Left ventricle myocardium inferior (tissue), 1 donor: ENCODE measurements around the gene DYNLT2. TPM values are rescaled to one million over a fixed set of nuclear protein-coding genes. Genes with fewer than 3 reads are reported as not detected.
A peak's percentile ranks its signal among the peaks of the same experiment; 100 is the strongest.

Source experiments
- DNase-seq: peaks from one replicate; pipeline ENCODE4 v3.0.0-alpha.2; 2020
- H3K27ac ChIP-seq: fragments of 200-600 bp; replicated peaks from 2 replicates; pipeline ENCODE4 v1.8.0; 2021
- H3K27me3 ChIP-seq: fragments of 200-600 bp; 2 replicates; pipeline ENCODE4 v1.8.0; 2021; ENCODE audit warnings: low read depth
- H3K36me3 ChIP-seq: fragments of 200-600 bp; 2 replicates; pipeline ENCODE4 v1.8.0; 2021
- H3K4me1 ChIP-seq: fragments of 200-600 bp; 2 replicates; pipeline ENCODE4 v1.8.0; 2021
- H3K4me3 ChIP-seq: fragments of 200-600 bp; 2 replicates; pipeline ENCODE4 v1.8.0; 2021; ENCODE audit warnings: mild to moderate bottlenecking, moderate library complexity
- H3K9me3 ChIP-seq: fragments of 200-600 bp; replicated peaks from 2 replicates; pipeline ENCODE4 v1.8.0; 2021
- intact Hi-C: fragments of 100-400 bp; cut with micrococcal nuclease; formaldehyde crosslinking; loops from one replicate; pipeline ENCODE4 v1.11.0; 2022
- total RNA-seq: library from RNA; stranded (reverse); fragmentation: NEBNext Ultra II Directional; extraction: Animal tissue kit (Norgen Biotek cat#: 25700); gene quantifications from one replicate; pipeline ENCODE4 v1.2.1, GENCODE V29; 2021
- TF ChIP-seq, protein P1 (sequence below): fragments of 200-600 bp; IDR thresholded peaks from 2 replicates; pipeline ENCODE4 v1.8.0; 2021; ENCODE audit warnings: antibody characterized with exemption, mild to moderate bottlenecking, borderline replicate concordance
- donor health status: DM: no; HTN: yes; CAD: no; lungs with severe emphysema.

The DYNLT2 gene
- total RNA-seq, 1 donor from 2014 or later: 0.66 TPM

DNA sequence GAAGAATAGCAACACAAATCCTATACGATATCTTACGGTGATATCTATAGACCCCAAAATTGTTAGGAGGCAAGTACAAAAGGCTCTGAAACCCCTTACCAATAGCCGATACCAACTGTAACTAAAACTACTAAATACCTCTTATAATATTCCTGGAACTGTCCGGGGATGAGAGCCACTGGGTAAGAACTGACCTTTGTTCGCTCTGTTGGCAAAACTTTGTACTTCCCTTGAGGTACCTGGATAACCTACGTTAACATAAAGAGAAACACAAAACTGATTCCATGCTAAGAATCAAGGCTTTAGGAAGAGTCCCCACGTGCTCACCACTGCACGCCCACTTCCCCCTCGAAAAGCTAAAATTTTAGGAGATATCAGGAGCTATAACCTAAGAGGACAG is 36.8 kb downstream of the DYNLT2 start:
- intact Hi-C loops: no loop called here
- H3K36me3 ChIP-seq: peaks cover 85% of the 10 kb centered on the region
- TF ChIP-seq, protein P1, sequence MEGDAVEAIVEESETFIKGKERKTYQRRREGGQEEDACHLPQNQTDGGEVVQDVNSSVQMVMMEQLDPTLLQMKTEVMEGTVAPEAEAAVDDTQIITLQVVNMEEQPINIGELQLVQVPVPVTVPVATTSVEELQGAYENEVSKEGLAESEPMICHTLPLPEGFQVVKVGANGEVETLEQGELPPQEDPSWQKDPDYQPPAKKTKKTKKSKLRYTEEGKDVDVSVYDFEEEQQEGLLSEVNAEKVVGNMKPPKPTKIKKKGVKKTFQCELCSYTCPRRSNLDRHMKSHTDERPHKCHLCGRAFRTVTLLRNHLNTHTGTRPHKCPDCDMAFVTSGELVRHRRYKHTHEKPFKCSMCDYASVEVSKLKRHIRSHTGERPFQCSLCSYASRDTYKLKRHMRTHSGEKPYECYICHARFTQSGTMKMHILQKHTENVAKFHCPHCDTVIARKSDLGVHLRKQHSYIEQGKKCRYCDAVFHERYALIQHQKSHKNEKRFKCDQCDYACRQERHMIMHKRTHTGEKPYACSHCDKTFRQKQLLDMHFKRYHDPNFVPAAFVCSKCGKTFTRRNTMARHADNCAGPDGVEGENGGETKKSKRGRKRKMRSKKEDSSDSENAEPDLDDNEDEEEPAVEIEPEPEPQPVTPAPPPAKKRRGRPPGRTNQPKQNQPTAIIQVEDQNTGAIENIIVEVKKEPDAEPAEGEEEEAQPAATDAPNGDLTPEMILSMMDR: no peak
- H3K4me3 ChIP-seq: no peak overlapping the region
- no peak for DNase-seq
- no peaks in the 10 kb centered on the region for H3K4me1 ChIP-seq
- H3K27ac ChIP-seq: no peak overlapping the region
- no peaks in the 10 kb centered on the region for H3K9me3 ChIP-seq
- no peaks in the 10 kb centered on the region for H3K27me3 ChIP-seq

DNA sequence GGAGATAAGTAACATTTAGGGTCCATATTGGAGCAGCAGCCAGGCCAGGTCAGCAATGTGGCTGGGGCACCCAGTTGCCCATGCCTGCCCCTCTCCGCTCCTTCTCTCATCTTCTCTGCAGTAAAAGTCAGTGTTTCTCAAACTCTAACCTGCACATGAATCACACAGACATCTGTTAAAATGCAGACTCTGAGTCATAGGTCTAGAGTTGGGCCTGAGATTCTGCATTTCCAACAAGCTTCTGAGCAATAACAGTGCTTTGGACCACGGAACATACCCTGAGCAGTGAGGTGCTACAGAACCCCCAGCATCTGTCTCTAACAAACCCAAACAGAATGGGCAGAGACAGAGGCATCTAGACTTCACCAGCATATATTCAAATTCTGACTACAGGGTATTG is 37.2 kb downstream of the DYNLT2 start:
- H3K27me3 ChIP-seq: no peaks in the 10 kb centered on the region
- no peak for DNase-seq
- H3K4me1 ChIP-seq: no peaks in the 10 kb centered on the region
- no peak overlapping the region for H3K27ac ChIP-seq
- H3K36me3 ChIP-seq: peaks cover 89% of the 10 kb centered on the region
- H3K4me3 ChIP-seq: no peak overlapping the region
- no peaks in the 10 kb centered on the region for H3K9me3 ChIP-seq
- TF ChIP-seq, protein P1: no peak
- intact Hi-C loops: no loop called here

DNA sequence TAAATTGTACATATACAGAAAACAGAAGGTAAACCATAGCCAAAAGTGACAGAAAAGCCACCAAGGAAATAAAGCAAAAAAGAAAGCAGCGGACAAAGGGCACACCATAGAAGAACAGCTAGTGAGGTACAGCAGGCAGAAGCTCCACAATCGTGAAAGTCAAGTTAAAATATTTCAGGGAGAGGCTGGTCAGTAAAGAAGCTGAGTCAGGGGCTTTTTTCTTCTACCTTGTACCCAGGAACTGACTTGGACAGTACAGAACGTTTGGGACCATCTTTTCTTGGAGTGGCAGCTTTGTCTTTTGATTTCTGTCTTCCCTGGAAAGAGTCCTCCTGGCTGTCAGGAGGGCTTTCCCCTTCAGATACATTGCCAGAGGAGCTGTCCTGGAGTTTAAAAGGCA is 41.4 kb downstream of the DYNLT2 start:
- H3K4me1 ChIP-seq: peaks cover 17% of the 10 kb centered on the region
- TF ChIP-seq, protein P1: no peak
- no peak for DNase-seq
- no peak overlapping the region for H3K27ac ChIP-seq
- H3K4me3 ChIP-seq: no peak overlapping the region
- H3K9me3 ChIP-seq: no peaks in the 10 kb centered on the region
- H3K27me3 ChIP-seq: no peaks in the 10 kb centered on the region
- peaks cover 71% of the 10 kb centered on the region for H3K36me3 ChIP-seq
- intact Hi-C loops: no loop called here

DNA sequence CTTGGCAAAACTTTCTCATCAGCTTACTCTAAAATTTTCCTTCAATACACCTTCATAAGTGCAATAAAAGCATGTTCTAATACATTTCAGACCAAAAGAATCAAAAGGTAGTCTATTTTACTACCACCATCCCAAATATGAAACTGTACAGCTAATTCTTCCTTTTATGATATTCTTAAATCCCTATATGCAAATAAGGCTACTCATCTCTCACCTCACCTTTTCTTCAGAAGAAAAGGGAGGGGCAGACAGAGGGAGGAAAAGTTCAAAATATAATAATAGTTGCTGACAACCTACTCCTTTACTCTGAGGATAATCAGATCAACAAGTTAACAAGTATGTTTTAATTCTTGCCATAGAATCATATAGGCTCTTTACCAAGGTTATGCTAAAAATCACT is 42.1 kb downstream of the DYNLT2 start:
- Histone ChIP-seq H3K4me3 (no peak overlapping the region), H3K9me3 (no peaks in the 10 kb centered on the region), H3K27ac (no peak overlapping the region), H3K4me1 (peaks cover 24% of the 10 kb centered on the region), H3K36me3 (peaks cover 70% of the 10 kb centered on the region), H3K27me3 (no peaks in the 10 kb centered on the region)
- TF ChIP-seq, protein P1: no peak
- no peak for DNase-seq
- intact Hi-C loops: no loop called here

DNA sequence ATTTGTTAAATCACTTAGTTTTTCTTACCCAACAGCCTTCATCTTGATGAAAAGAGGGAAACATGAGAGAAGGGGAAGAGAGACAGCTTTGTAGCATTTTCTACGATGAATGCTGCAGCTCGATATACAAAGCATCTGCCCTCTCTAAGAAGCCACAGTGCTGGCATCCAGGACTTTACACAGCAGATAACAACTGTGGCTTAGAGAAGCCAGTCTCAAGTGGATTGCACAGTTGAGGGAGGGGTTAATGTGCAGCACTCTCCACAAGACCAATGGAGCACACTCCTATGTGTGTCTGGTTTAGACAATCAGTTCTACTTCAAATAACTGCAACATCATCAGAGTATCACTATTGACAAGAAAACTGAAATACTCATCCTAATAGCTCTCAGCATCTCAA is 43.6 kb downstream of the DYNLT2 start:
- H3K4me1 ChIP-seq: peaks cover 39% of the 10 kb centered on the region
- TF ChIP-seq, protein P1: no peak
- H3K27me3 ChIP-seq: no peaks in the 10 kb centered on the region
- peaks cover 55% of the 10 kb centered on the region for H3K36me3 ChIP-seq
- intact Hi-C loops: no loop called here
- H3K4me3 ChIP-seq: no peak overlapping the region
- H3K9me3 ChIP-seq: no peaks in the 10 kb centered on the region
- H3K27ac ChIP-seq: no peak overlapping the region
- DNase-seq: no peak

DNA sequence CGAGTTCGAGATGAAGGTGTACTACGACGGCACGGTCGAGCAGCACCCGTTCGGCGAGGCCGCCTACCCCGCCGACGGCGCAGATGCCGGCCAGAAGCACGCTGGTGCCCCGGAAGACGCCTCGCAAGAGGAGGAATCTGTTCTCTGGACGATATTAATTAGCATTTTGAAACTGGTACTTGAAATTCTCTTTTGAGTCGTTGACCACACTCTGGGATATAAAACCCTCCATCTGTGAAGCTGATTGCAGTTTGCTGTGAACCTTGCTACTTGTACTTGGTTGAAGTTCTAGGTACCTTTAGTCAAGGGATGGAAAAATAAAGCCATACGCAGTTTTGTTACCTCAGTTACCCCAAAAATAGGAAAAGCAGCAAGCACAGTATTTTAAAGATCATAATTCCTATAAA is 48.5 kb downstream of the DYNLT2 start:
- Histone ChIP-seq H3K4me1 (peaks cover 61% of the 10 kb centered on the region), H3K27ac (peak overlapping the region; percentile 96), H3K27me3 (no peaks in the 10 kb centered on the region), H3K9me3 (no peaks in the 10 kb centered on the region), H3K36me3 (peaks cover 17% of the 10 kb centered on the region), H3K4me3 (peak overlapping the region; percentile 96)
- TF ChIP-seq, protein P1: no peak
- intact Hi-C loops: no loop called here
- DNase-seq: no peak
